Right lobe of liver (tissue), 6 donors: ENCODE measurements around the gene GALNS. TPM values are rescaled to one million over a fixed set of nuclear protein-coding genes. Genes with fewer than 3 reads are reported as not detected.
A peak's percentile ranks its signal among the peaks of the same experiment; 100 is the strongest.

Source experiments
- ATAC-seq, 4 donors: fragments of 200-7000 bp; cut with Tn5 transposase; one replicate each; pipeline ENCODE4 v1.9.1; 2020; ENCODE audit warnings: mild to moderate bottlenecking in 4 of 4, moderate library complexity in 4 of 4
- DNase-seq, 3 donors: peaks; one replicate each; pipeline ENCODE4 v3.0.0-alpha.2; 2020
- H3K27ac ChIP-seq, 3 donors: fragments of 200-600 bp; one replicate each; pipeline ENCODE4 v1.8.0; 2022
- H3K27me3 ChIP-seq, 2 donors: fragments of 200-600 bp; one replicate each; pipeline ENCODE4 v1.8.0; 2022
- H3K36me3 ChIP-seq, 4 donors: fragments of 200-600 bp; sonication (generic) in 1 of 4; one replicate each; pipeline versions ENCODE4 v1.5.1 to v1.8.0; 2017 to 2022; ENCODE audit warnings: control low read depth in 1 of 4
- H3K4me1 ChIP-seq, 4 donors: fragments of 200-600 bp; sonication (generic) in 1 of 4; one replicate each; pipeline versions ENCODE4 v1.5.1 to v1.8.0; 2017 to 2022; ENCODE audit warnings: control low read depth in 1 of 4
- H3K4me3 ChIP-seq, 3 donors: fragments of 200-600 bp; one replicate each; pipeline ENCODE4 v1.8.0; 2022
- H3K9me3 ChIP-seq, 4 donors: fragments of 200-600 bp; sonication (generic) in 1 of 4; one replicate each; pipeline versions ENCODE4 v1.5.1 to v1.8.0; 2017 to 2022; ENCODE audit warnings: control low read depth in 1 of 4
- CTCF ChIP-seq, 4 donors: fragments of 200-600 bp in 3 of 4; fragments of 450-650 bp in 1 of 4; IDR thresholded peaks; one replicate each; pipeline versions ENCODE4 v1.5.1 to v1.8.0; 2016 to 2022; ENCODE audit warnings: antibody characterized with exemption in 4 of 4, mild to moderate bottlenecking in 2 of 4
- POLR2A ChIP-seq: fragments of 450-650 bp; IDR thresholded peaks from one replicate; pipeline ENCODE4 v1.6.1; 2017; ENCODE audit warnings: antibody characterized with exemption, mild to moderate bottlenecking
- WGBS: methylation state at CpG from one replicate; pipeline ENCODE4 v1.1.6; 2018; ENCODE audit warnings: low coverage, low lambda C conversion rate; ENCODE audit not compliant: insufficient coverage; ENCODE audit errors: missing lambda C conversion rate; 5-methylcytosine and 5-hydroxymethylcytosine counted together
- intact Hi-C, 2 donors: fragments of 100-400 bp; cut with DNase I; formaldehyde crosslinking; loops; one replicate each; pipeline versions ENCODE4 v1.11.2 to v1.14.1; 2022
- total RNA-seq, 6 experiments: library from RNA; depleted of rRNA in 2 of 6; stranded (reverse); fragments of >200 nt in 2 of 6; fragmentation: NEBNext Ultra II Directional in 3 of 6; extraction: Animal tissue kit (Norgen Biotek cat#: 25700) in 3 of 6; gene quantifications; one replicate each; pipeline versions ENCODE4 v1.1.0 to v1.2.4, GENCODE V29; 2016 to 2023
- donor health status: DM: no; HTN: yes; CAD: no.
- donor health status: DM: no; HTN: no; CAD: no.
- donor health status: DM: no; HTN: no; CAD: no.
- donor health status: DM: no; HTN: yes; CAD: no.
- donor health status: DM: no; HTN: yes; CAD: no.

The GALNS gene
- total RNA-seq, 6 experiments from 2014 or later, result 9.2 to 20.6 (median 16.5) TPM

DNA sequence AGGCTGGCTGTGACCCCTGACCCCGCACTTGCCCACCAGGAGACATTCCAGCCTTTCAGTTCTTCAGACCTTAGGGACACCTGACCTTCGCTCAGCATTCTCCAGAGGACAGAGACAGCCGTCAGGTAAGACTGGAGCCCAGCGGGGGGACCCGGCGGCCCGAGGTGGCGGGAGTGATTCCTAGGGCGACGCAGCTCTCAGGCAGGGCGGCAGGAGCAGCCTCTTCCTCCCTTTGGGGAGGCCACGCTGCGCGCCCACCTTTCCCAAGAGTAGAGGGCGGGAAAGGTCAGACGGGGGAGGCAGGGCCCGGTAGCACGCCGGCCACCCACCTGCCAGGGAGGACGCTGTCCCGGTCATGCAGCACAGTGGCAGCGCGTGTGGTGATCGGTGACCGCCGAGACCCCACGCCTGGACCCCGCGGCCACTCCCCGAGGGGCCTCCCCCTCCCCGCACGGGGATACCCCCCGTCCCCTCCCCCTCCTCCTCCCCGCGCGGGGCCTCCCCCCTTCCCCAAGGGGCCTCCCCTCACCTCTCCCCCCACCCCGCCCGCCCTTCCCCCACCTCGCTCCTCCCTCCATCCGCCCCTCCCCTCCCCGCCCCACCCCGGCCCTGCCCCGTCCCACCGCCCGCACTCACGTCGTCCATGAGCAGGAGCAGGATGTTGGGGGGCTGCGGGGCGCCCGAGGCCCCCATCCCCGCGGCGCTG is 472 bp downstream of the GALNS start:
- no peaks in the 10 kb centered on the region for H3K27me3 ChIP-seq
- 2% methylated on average over 21 of the region's 53 CpGs for WGBS
- peak in 1 of 3 donors; percentile 46 for DNase-seq
- H3K36me3 ChIP-seq, result peaks cover 0 to 26% (median 5%) of the 10 kb centered on the region in 4 donors
- peak overlapping the region; percentile 94 to 98 (median 96) for H3K4me3 ChIP-seq
- intact Hi-C loops, result no loop called here
- TF ChIP-seq POLR2A, result no peak
- TF ChIP-seq CTCF (IDR thresholded peaks at IDR 0.05), result no peak
- no peaks in the 10 kb centered on the region for H3K9me3 ChIP-seq
- ATAC-seq, result peak in 1 of 4 donors; percentile 2
- peaks cover 0 to 18% (median 7%) of the 10 kb centered on the region in 4 donors for H3K4me1 ChIP-seq
- H3K27ac ChIP-seq, result peak overlapping the region in 1 of 3 donors; percentile 64

- no peaks in the 10 kb centered on the region for H3K27me3 ChIP-seq
- H3K36me3 ChIP-seq, result peaks cover 0 to 21% (median 5%) of the 10 kb centered on the region in 4 donors
- WGBS, result 90% methylated on average over 10 of the region's 13 CpGs
- no peak for ATAC-seq
- no peak for DNase-seq
- TF ChIP-seq POLR2A (no peak), CTCF (IDR thresholded peaks at IDR 0.05) (no peak)
- no peak overlapping the region for H3K27ac ChIP-seq
- intact Hi-C loops, result no loop called here
- peak overlapping the region; percentile 94 to 98 (median 96) for H3K4me3 ChIP-seq
- peaks cover 0 to 18% (median 7%) of the 10 kb centered on the region in 4 donors for H3K4me1 ChIP-seq
- no peaks in the 10 kb centered on the region for H3K9me3 ChIP-seq
These were observed 1.0 kb downstream of the GALNS start for GRCh38 chr16:88855736-88856121.

DNA sequence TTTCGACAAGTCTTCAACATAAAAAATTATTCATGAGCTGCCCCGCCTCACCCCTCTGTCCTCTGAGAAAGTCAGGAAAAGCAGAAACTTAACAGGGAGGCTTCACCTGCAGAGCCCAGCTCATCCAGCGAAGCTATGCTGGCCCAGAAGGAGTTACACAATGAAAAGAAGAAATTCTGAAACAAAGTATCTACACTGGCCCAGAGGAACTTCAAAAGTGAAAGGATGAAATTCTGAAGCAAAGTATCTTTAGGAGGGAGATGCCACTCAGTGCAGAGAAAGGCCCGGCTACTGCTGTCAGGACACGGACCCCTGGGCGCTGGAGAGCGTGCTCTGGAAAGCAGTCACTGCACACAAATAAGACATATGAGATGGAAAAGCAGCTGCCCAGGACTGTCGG is 1.6 kb downstream of the GALNS start:
- TF ChIP-seq POLR2A (no peak), CTCF (IDR thresholded peaks at IDR 0.05) (no peak)
- H3K4me3 ChIP-seq, result no peak overlapping the region
- H3K27ac ChIP-seq, result no peak overlapping the region
- ATAC-seq (no peak), DNase-seq (no peak)
- peaks cover 0 to 15% (median 2%) of the 10 kb centered on the region in 4 donors for H3K36me3 ChIP-seq
- H3K9me3 ChIP-seq, result no peaks in the 10 kb centered on the region
- no peaks in the 10 kb centered on the region for H3K27me3 ChIP-seq
- WGBS, result 85% methylated on average over 8 of the region's 8 CpGs
- intact Hi-C loops, result no loop called here
- H3K4me1 ChIP-seq, result peaks cover 0 to 18% (median 7%) of the 10 kb centered on the region in 4 donors

DNA sequence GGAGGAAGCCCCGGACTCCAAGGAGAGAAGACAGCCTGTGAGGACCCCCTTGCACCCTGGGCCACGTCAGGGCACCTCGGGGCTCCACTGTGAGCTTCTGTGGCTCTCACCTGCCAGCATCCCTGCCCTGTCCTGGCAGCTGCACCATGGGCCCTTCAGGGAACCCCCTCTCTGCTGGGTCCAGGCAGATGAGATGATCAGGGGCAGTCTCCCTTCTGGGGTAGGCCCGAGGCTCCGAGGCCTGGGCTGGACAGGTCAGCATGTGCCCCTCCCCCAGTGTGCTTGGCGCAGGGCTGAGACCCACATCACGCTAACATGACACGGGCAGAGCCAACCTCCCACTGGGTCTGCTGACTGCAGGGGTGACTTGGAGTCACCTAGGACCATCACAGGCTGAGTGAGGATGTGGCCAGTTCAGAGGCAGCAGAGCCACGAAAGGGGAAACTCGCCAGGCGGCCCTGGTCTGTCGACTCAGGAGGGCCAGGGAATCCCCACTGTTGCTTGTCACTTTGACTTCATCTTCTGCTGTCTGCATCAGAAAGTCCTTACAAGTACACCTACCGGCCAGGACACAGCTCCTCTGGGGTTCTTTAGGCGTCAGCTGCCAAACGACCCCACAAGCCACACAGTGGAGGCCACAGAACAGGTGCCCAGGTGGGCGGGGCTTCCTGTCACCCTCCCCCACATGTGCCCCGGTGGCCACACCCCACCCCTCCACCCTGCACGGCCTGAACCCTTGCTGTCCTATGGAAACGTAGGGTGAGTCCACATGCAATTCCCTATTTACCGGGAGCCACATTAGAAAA is 2.2 kb downstream of the GALNS start:
- no peak overlapping the region for H3K27ac ChIP-seq
- peaks cover 0 to 18% (median 7%) of the 10 kb centered on the region in 4 donors for H3K4me1 ChIP-seq
- DNase-seq (peak in 1 of 3 donors; percentile 48), ATAC-seq (peak in 1 of 4 donors; percentile 1)
- intact Hi-C loops, result no loop called here
- TF ChIP-seq CTCF (IDR thresholded peaks at IDR 0.05), result no peak
- TF ChIP-seq POLR2A, result no peak
- no peaks in the 10 kb centered on the region for H3K9me3 ChIP-seq
- no peak overlapping the region for H3K4me3 ChIP-seq
- 53% methylated on average over 12 of the region's 20 CpGs for WGBS
- H3K36me3 ChIP-seq, result peaks cover 0 to 8% (median 0%) of the 10 kb centered on the region in 4 donors
- no peaks in the 10 kb centered on the region for H3K27me3 ChIP-seq
